Heart left ventricle (tissue), 16 donors: ENCODE measurements around the gene KDM6B. TPM values are rescaled to one million over a fixed set of nuclear protein-coding genes. Genes with fewer than 3 reads are reported as not detected.
A peak's percentile ranks its signal among the peaks of the same experiment; 100 is the strongest.

Experiments
- ATAC-seq, 4 donors: fragments of 200-7000 bp; cut with Tn5 transposase; one replicate each; pipeline ENCODE4 v1.9.1; 2020 to 2022; ENCODE audit warnings: moderate library complexity in 4 of 4, mild to moderate bottlenecking in 3 of 4, moderate number of reproducible peaks in 1 of 4
- DNase-seq, 5 donors: peaks; one replicate each; pipeline ENCODE4 v3.0.0-alpha.2; 2020
- H3K27ac ChIP-seq, 12 donors: fragments of 200-600 bp; sonication (generic) in 4 of 12; one replicate each; pipeline versions ENCODE4 v1.5.0 to v1.8.0; 2016 to 2022; ENCODE audit warnings: mild to moderate bottlenecking in 2 of 12
- H3K27me3 ChIP-seq, 9 donors: fragments of 200-600 bp; sonication (generic) in 2 of 9; one replicate each; pipeline versions ENCODE4 v1.5.1 to v1.8.0; 2016 to 2022; ENCODE audit warnings: mild to moderate bottlenecking in 3 of 9
- H3K36me3 ChIP-seq, 9 donors: fragments of 200-600 bp; sonication (generic) in 2 of 9; one replicate each; pipeline versions ENCODE4 v1.5.0 to v1.8.0; 2018 to 2022; ENCODE audit warnings: mild to moderate bottlenecking in 2 of 9
- H3K4me1 ChIP-seq, 12 donors: fragments of 200-600 bp; sonication (generic) in 4 of 12; one replicate each; pipeline versions ENCODE4 v1.5.0 to v1.8.0; 2016 to 2022; ENCODE audit warnings: mild to moderate bottlenecking in 3 of 12
- H3K4me3 ChIP-seq, 12 donors: fragments of 200-600 bp; sonication (generic) in 4 of 12; one replicate each; pipeline versions ENCODE4 v1.5.0 to v1.8.0; 2017 to 2022; ENCODE audit warnings: mild to moderate bottlenecking in 9 of 12, moderate library complexity in 4 of 12
- H3K9me3 ChIP-seq, 12 donors: fragments of 200-600 bp; sonication (generic) in 4 of 12; one replicate each; pipeline versions ENCODE4 v1.5.0 to v1.8.0; 2016 to 2022; ENCODE audit warnings: mild to moderate bottlenecking in 1 of 12
- CTCF ChIP-seq, 12 donors: fragments of 200-600 bp; sonication (generic) in 4 of 12; IDR thresholded peaks; one replicate each; pipeline versions ENCODE4 v1.5.0 to v1.8.0; 2018 to 2022; ENCODE audit warnings: antibody characterized with exemption in 12 of 12, mild to moderate bottlenecking in 5 of 12
- POLR2A ChIP-seq, 2 donors: fragments of 450-650 bp; IDR thresholded peaks; one replicate each; pipeline ENCODE4 v1.6.1; 2017; ENCODE audit warnings: antibody characterized with exemption in 2 of 2, mild to moderate bottlenecking in 2 of 2, moderate library complexity in 2 of 2
- WGBS, 4 donors: extraction: QIAGEN DNeasy Blood & Tissue Kit in 2 of 4; methylation state at CpG; one replicate each; pipeline versions ENCODE4 v1.1.5 to v1.1.7; 2013 to 2018; 5-methylcytosine and 5-hydroxymethylcytosine counted together
- intact Hi-C, 10 donors: fragments of 100-400 bp; cut with DNase I; formaldehyde crosslinking; loops; one replicate each; pipeline versions ENCODE4 v1.11.1 to v1.14.2; 2022
- polyA plus RNA-seq, 2 donors: library from polyadenylated mRNA; stranded (reverse); fragments of 200-250 nt; gene quantifications; one replicate each; pipeline ENCODE4 v1.2.3, GENCODE V29; 2013
- total RNA-seq, 9 donors: library from RNA; depleted of rRNA in 2 of 9; stranded (reverse); fragments of >200 nt in 2 of 9; fragmentation: NEBNext Ultra II Directional in 3 of 9; extraction: Animal tissue kit (Norgen Biotek cat#: 25700) in 3 of 9; gene quantifications; one replicate each; pipeline versions ENCODE4 v1.1.0 to v1.2.4, GENCODE V29; 2016 to 2023
- donor health status: ischemic (EF 13 %, LVEDD 7.1; RV severe dilation, severe dysfunction).
- donor health status: healthy with polysubstance abuse.
- donor health status: DM: no; HTN: yes; CAD: no.
- donor health status: DM: no; HTN: no; CAD: no.
- donor health status: ischemic (EF 25% LVEDD 6.9; RV normal size, moderate dysfunction).
- donor health status: ischemic (EF 25% LVEDD 5.7; RV mildly dilated, moderate dysfunction).
- donor health status: healthy.
- donor health status: DM: yes; HTN: yes; CAD: no.
- donor health status: ischemic (EF 35%, LVEDD 5.7; RV mildly dilated, moderate dysfunction).
- donor health status: nonischemic (EF 11% LVEDD 7.7; RV severe dilation, severe dysfunction).
- donor health status: DM: yes; HTN: yes; CAD: no.
- donor health status: PGD.
- donor health status: ischemic (EF 29% LVEDD 5.4; RV normal size, mild dysfunction).
- donor health status: nonischemic (EF 23%, LVEDD 6.1; RV moderate dilation, normal function).

The KDM6B gene
- total and polyA plus RNA-seq, 11 donors: 7.4 to 29.3 (median 20.6) TPM

DNA sequence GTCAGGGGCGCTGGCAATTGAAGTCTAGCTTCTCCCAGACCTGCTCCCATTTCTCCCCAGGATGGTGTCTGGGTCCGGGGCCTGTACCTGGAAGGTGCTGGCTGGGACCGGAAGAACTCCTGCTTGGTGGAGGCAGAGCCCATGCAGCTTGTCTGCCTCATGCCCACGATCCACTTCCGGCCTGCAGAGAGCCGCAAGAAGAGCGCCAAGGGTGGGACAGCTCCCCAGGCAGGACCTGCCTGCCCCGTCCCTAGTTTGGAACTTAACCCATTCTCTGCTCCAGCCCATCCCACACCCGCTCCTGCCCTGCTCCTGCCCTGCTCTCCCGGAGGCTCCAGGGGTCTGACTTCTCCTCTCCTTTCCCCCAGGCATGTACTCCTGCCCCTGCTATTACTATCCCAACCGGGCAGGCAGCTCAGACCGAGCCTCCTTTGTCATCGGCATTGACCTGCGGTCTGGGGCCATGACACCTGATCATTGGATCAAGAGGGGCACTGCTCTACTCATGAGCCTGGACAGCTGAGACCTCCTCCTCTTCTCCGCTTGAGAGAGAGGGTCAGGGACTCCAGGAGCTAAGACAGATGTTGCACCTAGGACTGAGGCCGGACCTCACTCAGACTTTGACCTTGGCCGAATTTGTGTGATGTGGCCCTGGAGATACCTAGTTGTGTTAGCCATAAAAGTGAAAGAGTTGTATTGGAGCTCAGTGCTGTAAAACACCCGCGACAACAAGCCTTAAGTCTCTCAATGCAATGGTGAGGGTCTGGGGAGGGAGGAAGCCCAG lies 814 bp upstream of the KDM6B start:
- TF ChIP-seq CTCF (IDR thresholded peaks at IDR 0.05): no peak
- TF ChIP-seq POLR2A (IDR thresholded peaks at IDR 0.05): no peak
- Histone ChIP-seq H3K27ac (peak overlapping the region in 11 of 12 donors; percentile 92 to 100 (median 98)), H3K36me3 (no peaks in the 10 kb centered on the region), H3K27me3 (no peaks in the 10 kb centered on the region), H3K4me3 (peak overlapping the region in 11 of 12 donors; percentile 59 to 99 (median 76)), H3K9me3 (no peaks in the 10 kb centered on the region), H3K4me1 (peaks cover 0 to 36% (median 21%) of the 10 kb centered on the region in 12 donors)
- no peak for DNase-seq
- 50 to 57% (median 52%) methylated on average over 15 to 19 of the region's 19 CpGs for WGBS, 4 donors
- intact Hi-C loops: loop anchor here in 1 of 10 donors (1.0 kb wide), 1 partner anchor 11 kb away; no protein-coding TSS in a partner anchor
- no peak for ATAC-seq

DNA sequence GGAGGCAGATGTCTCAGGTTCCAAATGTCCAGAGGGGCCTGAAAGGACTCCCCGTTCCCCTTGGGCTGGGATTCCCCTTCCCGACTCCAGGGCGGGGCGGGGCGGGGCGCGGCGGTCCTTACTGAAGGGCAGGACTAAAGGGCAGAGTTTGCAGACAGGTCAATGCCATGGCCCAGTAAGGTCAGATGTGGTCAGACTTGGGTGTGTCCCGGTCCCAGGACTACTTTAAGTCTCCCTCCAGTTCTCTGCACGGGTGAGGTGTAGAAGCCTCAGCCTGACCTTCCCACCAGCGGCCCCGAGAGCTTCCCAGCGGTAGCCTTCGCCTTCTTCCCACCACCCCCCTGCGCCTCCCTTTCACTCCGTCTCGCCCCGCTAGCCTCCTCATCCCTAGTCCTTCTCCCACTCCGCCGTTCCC lies 532 bp downstream of the KDM6B start:
- TF ChIP-seq POLR2A (IDR thresholded peaks at IDR 0.05) (no peak), CTCF (IDR thresholded peaks at IDR 0.05) (no peak)
- no peaks in the 10 kb centered on the region for H3K36me3 ChIP-seq
- no peaks in the 10 kb centered on the region for H3K27me3 ChIP-seq
- H3K4me3 ChIP-seq: peak overlapping the region; percentile 59 to 99 (median 80)
- DNase-seq: peak; percentile 69 to 81 (median 76)
- 0 to 1% (median 0%) methylated on average over 17 to 20 of the region's 20 CpGs for WGBS, 4 donors
- no peaks in the 10 kb centered on the region for H3K9me3 ChIP-seq
- intact Hi-C loops: loop anchor here in 7 of 10 donors (1.0 to 2.0 kb wide), 6 partner anchors 8 to 52 kb away; partner anchors contain the start of gene NAA38 (in 2 of the 7)
- peaks cover 0 to 49% (median 29%) of the 10 kb centered on the region in 12 donors for H3K4me1 ChIP-seq
- H3K27ac ChIP-seq: peak overlapping the region; percentile 86 to 100 (median 98)
- ATAC-seq: peak; percentile 5 to 36 (median 12)

DNA sequence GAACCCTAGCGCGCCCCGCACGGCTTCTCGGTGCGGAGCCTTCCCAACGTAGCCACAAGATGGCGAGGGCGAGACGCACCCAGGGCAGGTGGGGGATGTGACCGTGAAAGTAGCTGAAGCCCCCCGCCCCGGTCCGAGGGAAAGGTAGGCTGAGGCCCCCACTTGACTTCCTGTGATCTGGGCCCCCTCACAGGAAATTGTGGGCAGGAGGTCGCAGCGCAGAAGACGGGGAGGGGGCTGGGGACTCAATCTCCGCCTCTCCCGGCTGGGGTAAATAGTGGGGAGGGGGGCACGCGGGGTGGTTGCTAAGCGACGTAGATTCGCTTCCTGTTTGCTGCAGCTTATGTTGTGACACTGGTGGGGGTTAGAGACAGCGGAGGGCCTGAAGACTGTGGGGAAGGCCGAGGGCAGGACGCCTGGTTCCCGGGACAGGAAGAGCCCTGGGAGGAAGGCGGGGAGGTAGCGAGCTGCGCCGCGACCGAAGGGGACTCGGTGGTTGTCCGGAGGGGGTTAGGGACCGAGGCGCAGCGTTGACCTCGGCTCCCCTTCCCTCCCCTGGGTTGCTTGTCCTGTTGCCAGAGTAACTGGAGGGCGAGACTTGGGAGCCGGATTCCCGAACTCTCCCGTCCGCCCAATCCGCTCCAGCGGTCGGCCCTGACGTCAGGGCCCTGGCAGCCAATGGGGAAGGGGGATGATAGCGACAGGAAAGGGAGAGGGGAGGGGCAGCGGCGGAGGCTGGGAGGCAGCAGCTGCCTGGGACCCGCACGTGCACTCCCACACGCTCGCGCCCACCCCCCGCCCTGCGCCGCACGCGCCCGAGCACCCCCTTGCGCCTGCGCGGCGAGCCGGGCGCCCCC lies 1.2 kb downstream of the KDM6B start:
- peak overlapping the region; percentile 86 to 100 (median 98) for H3K27ac ChIP-seq
- peak; percentile 79 to 84 (median 82) for ATAC-seq
- H3K9me3 ChIP-seq: no peaks in the 10 kb centered on the region
- DNase-seq: peak; percentile 98 to 99 (median 99)
- peaks cover 0 to 56% (median 35%) of the 10 kb centered on the region in 12 donors for H3K4me1 ChIP-seq
- TF ChIP-seq CTCF (IDR thresholded peaks at IDR 0.05) (peak; percentile 56 to 94 (median 80)), POLR2A (IDR thresholded peaks at IDR 0.05) (peak; percentile 31 to 71)
- WGBS, 4 donors: 0 to 2% (median 1%) methylated on average over 40 to 69 of the region's 69 CpGs
- intact Hi-C loops: loop anchor here in 7 of 10 donors (1.0 to 5.0 kb wide), 9 partner anchors 7 to 302 kb away; partner anchors contain the start of genes NAA38 (in 3 of the 7), TP53 (in 1 of the 7) and WRAP53 (in 1 of the 7)
- peaks cover 0 to 5% (median 0%) of the 10 kb centered on the region in 9 donors for H3K36me3 ChIP-seq
- H3K27me3 ChIP-seq: no peaks in the 10 kb centered on the region
- H3K4me3 ChIP-seq: peak overlapping the region; percentile 59 to 99 (median 80)
